GM21515 (cell line): ENCODE results near the gene AGBL1.
"Not testable (repeated sequence)": the region's sequence is repeated elsewhere in the genome, so short reads cannot be mapped to it uniquely, and the experiment has no call there.

Experiments used
- ATAC-seq: cut with Tn5 transposase; IDR thresholded peaks from one replicate; pipeline ENCODE4 v1.9.1; 2021; ENCODE audit not compliant: unreplicated experiment

AGBL1 gene

DNA sequence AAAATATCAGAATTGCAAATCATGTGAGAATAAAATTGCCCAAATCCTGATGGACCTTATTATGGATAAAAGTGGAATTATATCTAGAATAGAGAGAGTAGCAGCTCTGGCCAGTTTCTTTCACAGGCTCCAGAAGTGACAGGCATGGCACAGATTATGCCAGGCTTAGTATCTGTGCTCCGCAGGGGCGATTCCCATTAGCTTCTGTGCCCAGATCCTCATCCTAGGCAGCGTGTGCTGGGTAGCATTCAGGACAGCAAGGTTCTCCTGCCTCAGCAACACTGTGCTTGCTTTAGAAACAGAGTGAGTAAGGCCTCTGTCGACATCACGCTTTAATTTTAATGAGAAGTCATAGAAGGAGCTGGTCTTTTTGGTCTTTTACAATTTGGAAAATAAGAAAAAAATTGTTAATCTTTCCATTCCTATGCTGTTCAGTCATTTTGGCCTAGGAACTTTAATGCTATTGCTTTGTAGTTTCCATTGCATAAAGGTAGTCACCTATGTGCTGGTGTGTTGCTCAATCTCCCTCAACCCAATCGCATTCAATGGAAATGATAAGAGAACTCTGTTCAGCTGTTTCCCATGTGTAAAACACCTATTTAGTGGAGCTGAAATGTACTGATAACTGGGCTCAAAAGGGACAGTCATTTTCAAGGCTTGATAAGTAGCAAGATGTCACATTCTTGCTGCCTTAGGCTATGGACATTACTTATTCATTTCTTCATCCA lies 770.1 kb downstream of the AGBL1 start:
- ATAC-seq: no peak

GRCh38 chr15:86850939-86851338 lies 771.3 kb downstream of the AGBL1 start:
- no peak for ATAC-seq

DNA sequence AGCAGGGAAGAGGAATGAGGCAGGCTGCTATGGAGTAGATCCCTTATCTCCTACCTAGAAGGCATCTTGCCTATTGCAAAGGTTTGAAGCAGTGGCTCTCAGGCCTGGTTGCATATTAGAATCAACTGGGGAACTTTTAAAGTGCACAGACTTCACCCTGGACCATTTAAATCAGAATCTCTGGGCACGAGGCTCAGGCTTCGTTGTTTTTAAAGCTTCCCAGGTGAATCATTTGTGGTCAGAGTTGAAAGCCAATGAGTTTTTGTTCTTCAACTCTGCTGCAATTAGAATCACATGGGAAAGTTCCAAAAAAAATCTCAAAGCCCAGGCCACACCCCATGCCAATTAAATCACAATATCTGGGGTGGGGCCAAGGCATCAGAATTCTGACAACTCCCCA lies 773.1 kb downstream of the AGBL1 start:
- no peak for ATAC-seq

GRCh38 chr15:86854176-86854575 lies 774.5 kb downstream of the AGBL1 start:
- no peak for ATAC-seq

DNA sequence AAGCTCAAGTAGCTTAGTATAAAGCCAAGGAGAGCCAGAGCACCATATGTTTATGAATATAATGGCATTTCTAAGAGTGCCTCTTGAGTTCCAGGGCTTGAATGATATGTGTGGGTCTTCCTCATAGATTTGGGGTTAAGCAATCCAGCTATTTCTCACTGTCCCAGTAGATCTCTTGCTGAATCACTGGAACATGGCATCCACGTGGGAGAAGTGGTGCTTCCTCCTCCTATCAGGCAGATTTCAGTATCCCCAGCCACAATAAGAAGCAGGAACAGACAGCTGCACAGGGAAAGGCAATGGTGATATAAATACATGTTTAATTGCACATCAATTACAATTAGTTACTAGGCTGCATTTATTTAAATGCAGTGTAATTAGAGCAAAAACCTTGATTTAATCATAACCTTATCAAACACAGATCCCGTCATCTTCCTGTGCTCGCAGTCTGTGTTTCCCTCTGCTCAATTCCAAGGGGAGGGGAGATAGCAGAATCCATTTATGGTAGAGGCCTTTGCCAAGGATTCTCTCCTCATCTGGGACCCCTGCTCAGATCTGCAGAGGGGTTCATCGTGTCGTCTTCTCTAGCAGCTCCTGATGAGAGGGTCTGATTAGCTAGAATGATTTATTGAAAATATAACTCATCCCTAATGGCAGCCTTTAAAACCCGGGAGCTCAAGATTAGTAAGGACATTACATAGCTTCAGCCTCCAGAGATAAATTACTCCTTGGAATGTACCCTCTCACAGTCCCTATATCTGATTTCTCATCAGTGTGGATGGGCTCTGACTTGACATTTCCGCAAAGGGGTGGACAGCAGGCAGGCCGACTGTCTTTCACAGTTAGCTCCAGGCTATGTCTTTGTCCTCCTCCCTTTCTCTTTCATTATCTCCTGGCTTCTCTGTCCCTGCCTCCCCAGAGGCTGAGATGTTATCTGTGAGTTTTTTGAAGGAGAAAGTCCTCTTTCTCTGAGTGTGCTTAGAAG lies 775.9 kb downstream of the AGBL1 start:
- no peak for ATAC-seq

GRCh38 chr15:86857701-86858100 lies 778.0 kb downstream of the AGBL1 start:
- no peak for ATAC-seq

DNA sequence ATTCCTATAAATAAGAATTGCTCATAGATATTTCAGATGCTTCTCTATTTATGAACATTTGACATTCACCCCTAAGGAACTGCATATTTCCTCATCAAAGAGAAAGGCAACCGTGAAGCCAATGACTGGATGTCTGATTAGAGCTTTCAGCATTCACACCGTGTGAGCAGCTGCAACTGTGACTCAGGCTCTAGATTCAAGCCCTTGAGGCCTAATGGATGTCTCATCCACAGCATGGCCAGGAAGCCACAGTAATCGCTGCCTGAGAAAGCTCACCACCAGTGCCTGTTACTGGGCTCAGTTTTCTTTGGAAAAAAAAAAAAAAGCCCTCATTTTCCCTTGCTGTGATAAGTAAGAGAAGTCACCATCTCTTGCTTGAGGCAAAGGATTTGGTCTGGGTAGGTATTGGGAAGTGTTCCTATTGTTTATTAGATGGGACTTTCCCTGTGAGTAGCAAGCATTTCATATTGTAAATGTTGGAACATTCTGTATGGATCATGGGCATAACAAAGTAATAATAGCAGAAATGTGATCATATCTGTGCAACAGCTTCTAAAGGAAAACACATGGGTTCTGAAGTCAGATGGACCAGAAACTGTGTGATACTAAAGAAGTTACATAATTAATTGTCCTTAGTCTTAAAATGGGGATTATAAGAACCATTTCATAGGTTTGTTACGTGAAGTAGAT lies 783.7 kb downstream of the AGBL1 start:
- no peak for ATAC-seq

DNA sequence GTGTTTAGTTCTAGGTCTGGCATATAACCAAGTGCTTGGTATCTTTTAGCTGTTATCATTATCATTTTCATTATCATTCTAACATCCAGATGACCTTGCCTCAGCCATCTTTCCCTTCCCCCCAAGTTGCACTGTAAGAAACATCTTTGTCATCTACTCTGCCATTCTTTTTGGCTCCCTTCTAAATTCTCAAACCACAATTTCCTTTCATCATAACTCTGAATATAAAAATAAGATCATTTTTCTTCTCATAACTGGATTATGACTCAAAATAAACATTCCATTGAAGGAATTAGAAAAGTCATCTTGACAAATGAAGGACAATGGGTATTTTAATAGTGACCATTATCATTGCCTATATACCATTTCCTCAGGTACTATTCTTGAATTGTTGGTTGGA lies 786.2 kb downstream of the AGBL1 start:
- no peak for ATAC-seq

DNA sequence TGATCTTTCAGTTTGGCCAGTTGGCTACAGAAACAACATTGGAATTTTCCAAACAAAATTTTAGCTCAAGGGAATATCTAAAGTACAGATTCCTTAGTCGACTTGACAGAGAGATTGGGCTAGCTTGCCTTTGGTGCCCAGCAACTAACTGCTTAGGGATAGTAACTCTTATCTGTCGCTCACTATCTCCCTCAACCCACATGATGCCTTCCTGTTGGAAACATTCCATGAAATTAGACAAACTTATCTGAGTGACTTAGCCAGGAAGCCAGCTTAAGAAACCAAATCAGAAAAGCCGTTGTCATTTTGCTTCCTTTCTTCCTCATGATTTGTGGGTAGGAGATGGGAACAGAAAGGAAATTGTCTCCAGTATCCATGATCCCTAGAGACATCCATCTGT lies 791.2 kb downstream of the AGBL1 start:
- no peak for ATAC-seq

- no peak for ATAC-seq
Observed at GRCh38 chr15:86871964-86872363, 792.3 kb downstream of the AGBL1 start.

DNA sequence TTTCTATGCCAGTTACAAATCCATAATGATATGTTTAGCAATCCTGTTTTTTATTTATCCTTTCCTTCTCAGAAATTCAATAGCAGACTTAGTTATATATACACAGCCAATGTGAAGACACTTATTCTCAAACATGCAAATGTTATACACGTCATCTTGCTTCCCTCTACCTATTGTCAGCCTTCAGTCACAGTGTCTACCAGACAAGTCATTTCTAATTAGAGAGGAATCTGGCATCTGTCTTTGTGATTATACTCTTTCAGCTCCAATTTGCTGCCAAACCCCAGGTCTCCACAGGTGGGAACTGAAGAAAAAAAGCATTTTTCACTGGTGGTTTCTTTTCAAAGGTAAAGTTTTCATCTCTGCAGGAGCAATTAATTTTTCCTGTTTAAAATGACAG lies 793.1 kb downstream of the AGBL1 start:
- no peak for ATAC-seq

- no peak for ATAC-seq
Observed at GRCh38 chr15:86875067-86875466, 795.4 kb downstream of the AGBL1 start.

DNA sequence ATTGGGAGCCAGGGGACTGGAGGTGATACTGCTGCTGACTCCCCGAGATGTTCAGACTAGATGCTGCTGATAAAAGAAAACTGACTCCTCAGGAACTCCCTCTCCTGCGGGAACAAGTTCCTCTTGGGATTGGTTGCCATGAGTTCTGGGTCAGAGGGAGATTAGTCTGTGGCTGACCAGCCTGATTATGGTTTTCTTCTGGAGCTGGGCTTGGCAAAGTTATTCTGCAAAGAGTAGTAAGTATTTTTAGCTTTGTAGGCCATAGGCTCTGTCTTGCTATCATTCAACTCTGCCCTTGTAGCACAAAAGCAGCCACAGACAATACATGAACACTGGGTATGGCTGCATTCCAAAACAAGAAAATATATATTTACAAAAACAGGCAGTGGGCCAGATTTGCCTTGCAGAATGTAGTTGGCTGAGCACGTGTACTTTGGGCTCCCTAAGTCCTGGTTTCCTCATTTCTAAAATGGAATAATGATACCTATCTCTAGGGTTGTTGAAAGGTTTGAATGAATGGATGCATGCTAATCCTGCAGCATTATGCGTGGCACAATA lies 796.8 kb downstream of the AGBL1 start:
- no peak for ATAC-seq

GRCh38 chr15:86877171-86877631 lies 797.5 kb downstream of the AGBL1 start:
- ATAC-seq: no peak

GRCh38 chr15:86878844-86879243 lies 799.2 kb downstream of the AGBL1 start:
- not testable (repeated sequence) for ATAC-seq

DNA sequence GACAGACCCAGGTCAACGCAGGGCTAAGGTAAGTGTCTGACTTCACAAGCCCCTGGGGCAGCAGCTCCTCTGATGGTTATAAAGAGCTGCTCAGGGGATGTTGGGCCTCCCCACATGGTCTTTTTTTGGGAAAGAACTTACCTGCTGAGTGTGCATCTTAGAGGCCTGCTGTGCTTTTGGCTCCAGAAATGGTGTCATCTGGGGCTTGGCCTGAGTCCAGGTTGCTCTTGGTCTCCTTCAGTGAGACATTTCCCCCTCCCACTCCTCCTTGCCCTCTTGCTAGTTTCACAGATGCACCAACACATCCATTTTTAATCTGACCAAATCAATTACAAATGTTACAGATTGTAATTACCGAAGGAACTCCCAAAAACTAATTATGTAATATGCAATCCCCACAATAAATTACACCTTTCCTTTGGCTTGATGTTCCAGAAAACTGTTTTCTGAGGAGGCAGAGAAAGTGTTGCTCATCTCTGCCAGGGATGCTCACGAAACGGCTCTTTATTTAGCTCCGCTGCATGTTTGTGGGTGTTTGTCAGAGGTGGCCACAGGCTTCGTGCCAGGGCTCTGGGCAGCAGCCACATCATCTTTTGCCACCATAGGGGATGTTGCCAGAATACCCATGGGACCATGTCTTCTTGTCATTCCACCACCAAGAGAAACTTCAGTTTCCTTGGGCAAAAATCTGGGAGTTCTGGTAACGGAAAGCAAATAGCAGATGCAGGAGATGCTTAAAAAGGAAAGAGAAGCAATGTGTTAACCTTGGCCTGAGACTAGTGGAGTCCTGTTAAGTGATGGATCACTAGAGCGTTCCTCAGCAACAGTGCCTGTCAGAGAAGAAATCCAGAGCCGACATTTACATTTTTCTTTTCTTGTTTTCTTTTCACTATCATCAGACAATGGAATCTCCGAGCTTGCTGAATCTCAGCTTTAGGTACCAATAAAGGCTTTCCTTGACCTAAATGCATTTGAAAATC lies 799.9 kb downstream of the AGBL1 start:
- no peak for ATAC-seq

DNA sequence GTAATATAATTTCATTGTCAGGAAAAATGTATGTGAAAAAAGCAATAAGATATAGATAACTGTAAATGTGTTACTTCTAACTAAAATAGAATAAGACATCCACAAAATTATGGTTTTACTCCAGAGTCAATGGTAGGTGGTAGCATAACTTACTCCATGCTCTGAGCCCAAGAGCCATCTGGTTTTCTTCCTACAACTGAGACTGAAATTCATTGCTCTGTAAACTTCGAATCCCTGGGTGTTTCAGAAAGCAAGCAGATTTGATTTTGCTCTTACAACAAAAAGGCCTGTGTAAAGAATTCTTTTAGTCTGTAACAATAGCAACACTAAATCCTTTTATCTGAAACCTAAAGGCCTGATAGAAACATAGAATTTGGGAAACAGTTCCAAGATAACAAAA lies 805.9 kb downstream of the AGBL1 start:
- no peak for ATAC-seq

DNA sequence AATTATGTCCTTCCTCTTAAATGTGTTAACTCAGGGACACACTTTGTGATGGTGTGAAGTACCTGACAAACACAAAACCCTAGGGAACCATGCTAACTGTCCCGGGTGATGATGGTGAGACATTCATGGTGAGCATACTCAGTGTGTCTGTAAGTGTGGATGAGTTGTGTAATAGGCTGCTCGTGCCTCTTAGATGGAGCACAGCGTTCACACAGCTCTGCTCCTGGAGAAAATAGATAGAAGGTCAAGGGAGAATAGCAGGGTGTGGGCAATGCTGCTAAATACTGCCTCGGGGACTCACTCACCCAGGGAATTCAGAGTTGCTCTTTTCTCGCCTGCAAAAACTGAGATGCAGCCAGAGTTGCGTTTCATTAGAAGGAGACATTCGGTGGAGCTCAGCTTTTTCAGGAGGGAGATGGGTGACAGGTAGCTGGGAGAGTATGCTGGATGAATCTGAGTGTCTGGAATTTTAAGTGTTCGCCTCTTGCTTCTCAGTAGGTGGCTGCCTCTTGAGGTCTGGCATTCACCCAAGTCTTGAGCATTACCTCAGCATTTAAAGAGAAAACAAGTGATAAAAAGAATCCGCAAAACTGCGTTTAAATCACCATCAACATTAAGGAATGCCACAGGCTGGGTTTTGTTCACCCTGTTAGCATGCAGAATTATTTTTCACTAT lies 813.2 kb downstream of the AGBL1 start:
- ATAC-seq: no peak

DNA sequence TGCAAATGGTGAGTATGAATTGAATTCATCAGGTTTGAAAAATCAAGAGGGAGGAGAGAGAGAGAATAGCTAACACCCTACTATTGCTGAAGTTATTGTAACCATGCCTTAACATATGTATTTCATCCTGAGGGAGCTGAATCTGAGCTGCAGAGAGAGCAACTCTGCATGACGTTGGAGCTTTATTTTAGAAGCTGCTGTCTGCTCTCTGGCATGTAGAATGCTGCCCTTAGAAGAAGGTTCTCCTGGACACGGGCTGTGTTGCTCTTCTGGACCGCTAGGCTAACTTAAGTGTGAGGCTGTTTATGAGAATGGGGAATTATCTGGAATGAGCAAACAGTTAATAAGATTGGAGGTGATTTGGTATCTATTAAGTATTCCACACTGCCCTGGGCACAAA lies 814.6 kb downstream of the AGBL1 start:
- no peak for ATAC-seq
